GM21619 (cell line): Measurements from ENCODE around the gene BCKDHA.
A peak's percentile ranks its signal among the peaks of the same experiment; 100 is the strongest.
"Not testable (repeated sequence)": the region's sequence is repeated elsewhere in the genome, so short reads cannot be mapped to it uniquely, and the experiment has no call there.

Experiments used
- ATAC-seq: cut with Tn5 transposase; IDR thresholded peaks from one replicate; pipeline ENCODE4 v1.9.1; 2021; ENCODE audit not compliant: unreplicated experiment

The BCKDHA gene

GRCh38 chr19:41424335-41425173, 26.9 kb downstream of the BCKDHA start:
- ATAC-seq, result no peak

- no peak for ATAC-seq
Observed at GRCh38 chr19:41425174-41426115, 27.8 kb downstream of the BCKDHA start.

- no peak for ATAC-seq
Observed at GRCh38 chr19:41426116-41426841, 28.7 kb downstream of the BCKDHA start.

GRCh38 chr19:41426952-41427646, 29.5 kb downstream of the BCKDHA start, which contains the start of gene B3GNT8:
B3GNT8 (minus strand) TSS chr19:41427374; CDS start chr19:41426778, 596 bp downstream.
- no peak for ATAC-seq

GRCh38 chr19:41427647-41428480, 30.2 kb downstream of the BCKDHA start:
- no peak for ATAC-seq

DNA sequence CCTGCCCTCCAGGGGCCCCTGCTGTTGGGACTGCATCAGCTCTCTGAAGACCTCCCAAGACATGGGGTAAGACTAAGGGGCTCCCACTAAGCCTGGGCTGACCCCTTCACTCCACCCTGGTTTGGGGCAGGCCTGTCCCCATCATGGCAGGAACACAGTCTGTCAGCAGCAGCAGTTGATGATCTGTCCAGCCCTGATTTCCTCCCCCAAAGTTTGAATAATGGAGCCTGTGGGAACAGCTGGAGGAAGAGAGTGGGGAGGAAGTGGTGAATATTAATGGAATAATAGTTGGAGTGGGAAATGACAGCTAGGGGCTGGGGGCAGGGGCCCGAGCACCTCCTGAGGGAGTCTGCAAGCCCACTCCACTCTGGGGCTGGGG, 30.9 kb downstream of the BCKDHA start:
- ATAC-seq, result no peak

GRCh38 chr19:41430922-41431321, 33.3 kb downstream of the BCKDHA start:
- ATAC-seq, result no peak

DNA sequence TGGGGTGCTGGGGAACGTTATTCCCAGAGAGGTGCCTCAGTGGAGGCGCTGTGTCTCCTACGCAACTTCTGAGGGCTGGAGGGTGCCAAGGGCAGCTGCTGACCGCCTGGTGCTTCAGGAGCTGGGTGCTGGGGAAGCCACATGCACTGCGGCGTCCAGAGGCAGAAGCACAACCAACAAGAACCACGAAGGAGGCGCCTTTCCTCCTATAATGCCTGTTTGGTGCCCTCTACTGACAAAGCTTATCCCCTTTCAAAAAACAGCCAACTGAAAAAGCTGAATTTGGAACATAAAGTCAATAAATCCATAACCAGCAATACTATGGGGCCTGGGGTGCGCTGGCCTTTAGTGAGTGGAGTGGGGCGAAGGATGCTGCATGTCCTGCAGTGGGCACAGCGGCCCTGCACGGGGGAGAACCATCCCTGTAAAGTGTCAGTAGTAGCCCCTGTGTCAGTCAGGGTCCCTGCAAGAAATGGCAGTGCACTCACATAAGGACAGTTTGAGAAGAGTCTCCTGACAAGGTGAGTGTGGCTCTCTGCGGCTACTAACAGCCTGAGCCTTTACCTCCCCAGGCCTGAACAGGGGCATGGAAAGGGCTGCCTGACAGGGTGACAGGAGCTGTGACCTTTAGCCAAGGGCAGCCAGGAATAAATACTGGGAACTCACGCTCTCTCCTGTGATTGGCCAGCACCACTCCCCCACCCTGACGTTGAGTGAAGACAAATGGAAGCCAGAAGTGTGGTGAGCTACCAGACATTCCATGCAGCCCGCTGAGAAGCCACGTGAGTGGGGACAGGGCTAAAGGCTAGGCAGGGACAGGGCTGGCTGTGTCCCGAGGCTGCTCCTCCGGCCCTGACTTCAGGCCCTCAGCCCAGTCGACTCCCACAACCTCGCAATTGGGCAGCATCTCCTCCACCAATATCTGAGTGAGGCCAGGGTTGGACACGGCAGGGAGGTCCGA, 34.1 kb downstream of the BCKDHA start:
- ATAC-seq, result no peak

- ATAC-seq, result no peak
Observed at GRCh38 chr19:41433171-41433570, 35.6 kb downstream of the BCKDHA start.

- ATAC-seq, result no peak
Observed at GRCh38 chr19:41434450-41434849, 36.8 kb downstream of the BCKDHA start.

GRCh38 chr19:41435376-41435775, 37.8 kb downstream of the BCKDHA start:
- ATAC-seq, result not testable (repeated sequence)

DNA sequence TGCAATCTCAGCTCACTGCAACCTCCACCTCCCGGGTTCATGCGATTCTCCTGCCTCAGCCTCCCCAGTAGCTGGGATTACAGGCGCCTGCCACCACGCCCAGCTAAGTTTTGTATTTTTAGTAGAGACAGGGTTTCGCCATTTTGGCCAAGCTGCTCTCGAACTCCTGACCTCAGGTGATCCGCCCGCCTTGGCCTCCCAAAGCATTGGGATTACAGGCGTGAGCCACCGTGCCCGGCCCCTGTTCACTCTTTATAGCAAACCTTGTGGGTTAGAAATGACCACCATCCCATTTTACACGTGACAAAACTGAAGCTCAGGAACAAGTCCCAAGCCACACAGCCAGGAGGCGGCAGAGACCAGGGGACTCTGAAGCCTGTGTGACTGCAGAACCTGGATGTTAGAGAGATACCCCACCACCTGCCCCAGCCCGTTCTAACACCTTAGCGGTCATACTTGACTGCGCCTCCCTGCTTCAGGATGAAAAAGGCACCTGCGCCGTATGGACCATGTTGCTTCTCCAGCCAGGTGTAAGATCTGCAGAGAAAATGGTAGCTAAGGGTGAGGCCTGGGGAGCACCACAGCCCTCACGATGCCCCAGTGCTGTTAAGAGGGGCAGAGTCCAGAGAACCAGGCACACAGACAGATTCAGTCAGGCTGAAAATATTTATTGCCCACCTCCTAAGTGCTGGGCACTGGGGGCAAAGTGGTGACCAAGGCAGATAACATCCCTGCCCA, 38.5 kb downstream of the BCKDHA start:
- ATAC-seq, result no peak

- no peak for ATAC-seq
Observed at GRCh38 chr19:41436674-41436951, 39.0 kb downstream of the BCKDHA start.

- ATAC-seq, result no peak
Observed at GRCh38 chr19:41437944-41438574, 40.4 kb downstream of the BCKDHA start.

GRCh38 chr19:41439441-41440222, 42.0 kb downstream of the BCKDHA start, which contains the start of gene DMAC2:
DMAC2 (minus strand) TSS chr19:41439912; CDS start chr19:41439899, 13 bp downstream.
- peak; percentile 88 for ATAC-seq

DNA sequence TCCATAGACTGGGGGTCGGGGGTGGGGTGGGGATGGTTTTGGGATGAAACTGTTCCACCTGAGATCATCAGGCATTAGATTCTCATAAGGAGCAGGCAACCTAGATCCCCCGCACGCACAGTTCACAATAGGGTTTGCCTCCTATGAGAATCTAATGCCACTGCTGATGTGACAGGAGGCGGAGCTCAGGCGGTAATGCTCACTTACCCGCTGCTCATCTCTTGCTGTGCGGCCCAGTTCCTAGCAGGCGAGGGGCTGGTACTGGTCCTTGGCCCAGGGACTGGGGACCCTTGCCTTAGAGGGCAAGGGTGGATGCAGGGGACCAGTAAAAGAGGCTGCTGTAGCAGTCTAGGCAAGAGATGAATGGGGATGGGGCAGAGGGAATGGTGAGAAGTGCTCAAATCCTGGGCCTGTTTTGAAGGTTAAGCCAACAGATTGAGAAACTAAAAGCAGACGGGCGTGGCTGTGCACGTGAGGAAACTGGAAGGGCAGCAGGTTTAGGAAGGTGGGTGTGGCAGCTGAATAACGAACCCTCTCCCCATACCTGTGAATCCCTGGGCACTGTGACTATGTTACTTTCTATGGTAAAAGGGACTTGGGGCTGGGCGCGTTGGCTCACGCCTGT, 43.8 kb downstream of the BCKDHA start:
- no peak for ATAC-seq
